NCI-H146 treated with DMSO at 0.1 percent for 48 hours (cell line): ENCODE data around the gene SEC62.
A peak's percentile ranks its signal among the peaks of the same experiment; 100 is the strongest.

Source experiments
- DNase-seq: peaks from one replicate; lab custom pipeline; 2025; ENCODE audit not compliant: unreplicated experiment; lab: John Stamatoyannopoulos, UW

Gene SEC62

GRCh38 chr3:169966951-169967915 lies 626 bp downstream of the SEC62 start:
- DNase-seq = peak; percentile 88

GRCh38 chr3:169968224-169968885 lies 1.7 kb downstream of the SEC62 start:
- DNase-seq = no peak

- no peak for DNase-seq
Measured at GRCh38 chr3:169969174-169970095, 2.8 kb downstream of the SEC62 start.

- DNase-seq = no peak
Measured at GRCh38 chr3:169970847-169971246, 4.2 kb downstream of the SEC62 start.

- DNase-seq = no peak
Measured at GRCh38 chr3:169971522-169971921, 4.9 kb downstream of the SEC62 start.

GRCh38 chr3:169980055-169980454 lies 13.4 kb downstream of the SEC62 start:
- DNase-seq = no peak

- DNase-seq = no peak
Measured at GRCh38 chr3:169984292-169984691, 17.7 kb downstream of the SEC62 start.

GRCh38 chr3:169990431-169990830 lies 23.8 kb downstream of the SEC62 start:
- no peak for DNase-seq

GRCh38 chr3:169992156-169992555 lies 25.5 kb downstream of the SEC62 start:
- DNase-seq = no peak

GRCh38 chr3:169992781-169993180 lies 26.2 kb downstream of the SEC62 start:
- no peak for DNase-seq

GRCh38 chr3:169993761-169994160 lies 27.2 kb downstream of the SEC62 start:
- no peak for DNase-seq

GRCh38 chr3:169996063-169996462 lies 29.5 kb downstream of the SEC62 start:
- no peak for DNase-seq

GRCh38 chr3:169998668-169999131 lies 32.1 kb downstream of the SEC62 start:
- DNase-seq = no peak

GRCh38 chr3:169999433-169999832 lies 32.8 kb downstream of the SEC62 start:
- DNase-seq = no peak

GRCh38 chr3:170000051-170000450 lies 33.4 kb downstream of the SEC62 start:
- DNase-seq = no peak

- no peak for DNase-seq
Measured at GRCh38 chr3:170002231-170002630, 35.6 kb downstream of the SEC62 start.

- no peak for DNase-seq
Measured at GRCh38 chr3:170002879-170003278, 36.3 kb downstream of the SEC62 start.

GRCh38 chr3:170003881-170004356 lies 37.3 kb downstream of the SEC62 start:
- no peak for DNase-seq

GRCh38 chr3:170007031-170007663 lies 40.5 kb downstream of the SEC62 start:
- DNase-seq = no peak

- DNase-seq = no peak
Measured at GRCh38 chr3:170010498-170010897, 43.9 kb downstream of the SEC62 start.
